Measurements from ENCODE around the gene PLOD3.
A peak's percentile ranks its signal among the peaks of the same experiment; 100 is the strongest.
"Not testable (repeated sequence)": the region's sequence is repeated elsewhere in the genome, so short reads cannot be mapped to it uniquely, and the experiment has no call there.

PLOD3 gene

DNA sequence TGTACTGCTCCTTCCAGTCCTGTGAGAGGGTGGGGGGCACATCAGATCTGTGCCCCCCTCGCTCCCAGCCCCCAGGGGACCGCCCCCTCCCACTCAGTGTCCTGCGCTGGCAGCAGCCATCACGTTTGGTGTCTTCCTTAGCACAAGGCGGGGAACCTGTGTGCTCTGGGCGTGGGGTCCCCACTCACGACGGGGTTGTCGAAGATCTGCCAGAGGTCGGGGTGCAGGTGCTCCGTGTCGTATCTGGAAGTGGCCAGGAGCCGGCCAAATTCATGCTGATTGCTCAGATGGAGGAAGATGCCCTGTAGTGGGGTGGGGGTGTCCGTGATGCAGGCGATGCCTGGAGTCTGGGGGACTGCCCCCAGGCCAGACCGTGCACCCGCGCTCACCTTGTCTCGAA lies 7.2 kb downstream of the PLOD3 start:
- no peak for DNase-seq (ENCODE audit: low spot score)

DNA sequence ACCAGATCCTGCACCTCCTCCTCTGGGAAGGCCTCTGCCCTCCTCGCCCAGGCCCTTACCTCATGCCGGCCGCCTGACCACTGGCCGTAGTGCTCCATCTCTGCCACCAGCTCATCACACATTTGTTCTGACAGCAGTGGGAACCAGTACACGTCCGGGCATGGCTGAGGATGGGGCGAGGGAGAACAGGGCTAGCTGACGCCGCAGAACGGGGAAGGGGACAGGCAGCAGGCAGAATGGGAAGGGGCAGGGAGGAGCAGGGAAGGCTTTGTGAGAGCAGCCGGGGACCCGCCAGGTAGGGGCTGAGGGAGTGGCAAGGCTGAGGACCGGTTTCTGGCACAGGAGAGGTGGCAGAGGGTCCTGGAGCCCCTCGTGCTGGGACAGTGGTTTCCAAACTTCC lies 8.6 kb downstream of the PLOD3 start:
- DNase-seq (ENCODE audit: low spot score) = no peak

DNA sequence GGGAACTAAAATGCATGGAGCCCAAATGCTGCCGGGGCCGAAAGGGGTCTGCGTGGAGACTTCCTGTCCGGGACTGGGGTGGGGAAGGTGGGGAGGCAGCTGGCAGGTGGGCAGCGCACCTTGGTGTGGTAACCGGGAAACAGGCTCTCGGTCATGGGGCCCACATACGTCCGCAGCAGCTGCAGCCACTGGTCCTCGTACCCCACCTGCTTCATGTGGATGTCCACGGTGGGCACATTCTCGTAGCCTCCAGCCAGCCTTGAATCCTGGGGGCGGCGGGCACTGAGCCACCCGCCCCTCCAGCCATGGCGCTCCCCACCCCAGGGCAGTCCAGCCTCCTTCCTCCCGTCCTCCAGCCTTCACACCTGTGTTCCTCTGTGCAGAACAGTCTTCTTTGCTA lies 9.9 kb downstream of the PLOD3 start:
- no peak for DNase-seq (ENCODE audit: low spot score)

DNA sequence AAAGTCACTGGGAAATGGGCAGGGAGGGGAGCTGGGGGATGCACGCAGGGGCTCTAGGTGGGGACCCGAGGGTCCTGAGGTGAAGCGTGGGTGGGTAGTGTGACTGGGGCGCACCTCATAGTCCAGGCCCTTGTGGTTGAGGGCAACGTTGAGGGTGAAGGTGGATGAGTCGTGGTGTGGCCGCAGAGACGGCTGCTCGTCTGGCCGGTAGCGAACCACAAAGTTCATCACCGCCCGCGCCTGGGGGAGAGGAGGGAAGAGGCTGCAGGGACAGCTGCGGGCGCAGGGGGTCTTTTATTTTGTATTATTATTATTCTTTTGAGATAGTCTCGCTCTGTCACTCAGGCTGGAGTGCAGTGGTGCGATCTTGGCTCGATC lies 10.7 kb downstream of the PLOD3 start:
- no peak for DNase-seq (ENCODE audit: low spot score)

DNA sequence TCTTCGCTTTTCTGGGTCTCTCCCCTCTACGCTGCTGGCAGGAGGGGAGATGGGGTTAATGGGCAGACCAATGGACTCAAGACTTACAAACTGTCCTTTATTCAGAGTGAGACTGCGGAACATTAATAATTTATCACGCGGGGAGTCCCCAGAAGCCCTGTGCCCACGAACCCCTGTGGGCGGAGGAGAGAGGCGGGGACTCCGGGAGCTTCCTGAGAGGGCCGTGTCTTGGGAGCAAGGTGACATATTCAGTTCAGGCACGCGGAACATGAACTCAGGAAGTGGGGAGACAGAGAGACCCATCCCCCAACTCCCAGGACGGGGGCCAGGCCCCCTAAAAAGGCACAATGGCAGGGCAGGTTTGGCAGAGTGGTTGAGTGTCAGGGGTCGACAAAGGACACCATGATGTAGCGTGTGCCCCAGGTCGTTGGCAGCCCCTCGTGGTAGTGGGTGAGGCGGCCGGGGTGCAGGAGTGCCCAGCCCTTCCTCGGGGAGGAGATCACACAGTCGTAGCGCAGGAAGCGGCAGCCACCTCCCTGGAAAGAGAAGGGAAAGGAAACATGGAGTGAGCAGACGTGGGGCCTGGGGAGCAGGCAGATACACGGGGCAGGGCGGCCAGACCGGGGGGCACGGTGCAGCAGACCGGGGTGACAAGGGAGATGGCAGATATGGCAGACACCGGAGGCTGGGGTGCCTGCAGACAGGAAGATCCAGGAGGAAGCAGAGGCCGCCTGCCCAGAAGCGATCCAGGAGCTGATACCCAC lies 11.3 kb downstream of the PLOD3 start:
- DNase-seq (ENCODE audit: low spot score) = no peak

DNA sequence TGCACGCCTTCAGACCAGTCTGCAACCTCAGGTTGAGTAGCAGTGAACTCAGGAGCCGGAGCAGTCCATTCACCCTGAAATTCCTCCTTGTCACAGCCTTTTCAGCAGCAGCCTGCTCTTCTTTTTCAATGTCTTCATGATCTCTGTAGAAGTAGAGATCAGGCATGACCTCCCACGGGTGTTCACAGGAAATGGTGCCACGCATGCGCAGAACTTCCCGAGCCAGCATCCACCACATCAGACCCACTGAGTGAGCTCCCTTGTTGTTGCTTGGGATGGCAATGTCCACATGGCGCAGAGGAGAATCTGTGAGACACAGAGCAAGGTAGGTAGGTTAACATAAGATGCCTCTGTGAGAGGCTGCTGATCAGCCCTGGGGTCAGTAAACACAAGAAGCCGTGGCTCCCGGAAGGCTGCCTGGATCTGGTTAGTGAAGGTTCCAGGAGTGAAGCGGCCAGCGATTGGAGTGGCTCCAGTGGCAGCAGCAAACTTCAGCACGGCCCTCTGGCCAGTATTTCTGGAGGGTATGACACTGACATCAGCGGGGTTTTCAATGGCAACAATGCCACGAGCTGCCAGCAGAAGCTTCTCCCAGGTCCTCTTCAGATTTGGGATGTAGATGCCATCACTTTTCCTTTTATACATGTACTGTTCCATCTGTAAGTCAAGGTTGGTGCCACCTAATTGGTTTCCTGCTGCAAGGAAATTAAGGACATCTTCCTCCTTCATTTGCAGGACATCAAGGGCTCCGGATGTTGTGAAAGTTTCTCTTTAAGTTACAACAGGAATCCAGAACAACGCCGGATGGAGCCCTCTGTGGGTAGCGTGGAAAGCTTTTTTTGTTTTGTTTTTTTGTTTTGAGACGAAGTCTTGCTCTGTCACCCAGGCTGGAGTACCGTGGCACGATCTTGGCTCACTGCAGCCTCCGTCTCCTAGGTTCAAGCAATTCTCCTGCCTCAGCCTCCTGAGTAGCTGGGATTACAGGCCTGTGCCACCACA lies 13.3 kb downstream of the PLOD3 start:
- not testable (repeated sequence) for DNase-seq (ENCODE audit: low spot score)

DNA sequence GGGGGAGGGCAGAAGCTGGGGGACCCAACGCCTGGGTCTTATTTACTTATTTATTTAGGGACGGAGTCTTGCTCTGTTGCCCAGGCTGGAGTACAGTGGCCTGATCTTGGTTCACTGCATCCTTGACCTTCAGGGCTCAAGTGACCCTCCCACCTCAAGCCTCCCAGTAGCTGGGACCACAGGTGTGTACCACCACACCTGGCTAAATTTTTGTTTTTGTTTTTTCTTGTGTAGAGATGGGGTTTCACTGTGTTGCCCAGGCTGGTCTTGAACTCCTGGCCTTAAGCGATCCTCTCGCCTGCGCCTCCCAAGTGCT lies 14.8 kb downstream of the PLOD3 start:
- DNase-seq (ENCODE audit: low spot score) = no peak

DNA sequence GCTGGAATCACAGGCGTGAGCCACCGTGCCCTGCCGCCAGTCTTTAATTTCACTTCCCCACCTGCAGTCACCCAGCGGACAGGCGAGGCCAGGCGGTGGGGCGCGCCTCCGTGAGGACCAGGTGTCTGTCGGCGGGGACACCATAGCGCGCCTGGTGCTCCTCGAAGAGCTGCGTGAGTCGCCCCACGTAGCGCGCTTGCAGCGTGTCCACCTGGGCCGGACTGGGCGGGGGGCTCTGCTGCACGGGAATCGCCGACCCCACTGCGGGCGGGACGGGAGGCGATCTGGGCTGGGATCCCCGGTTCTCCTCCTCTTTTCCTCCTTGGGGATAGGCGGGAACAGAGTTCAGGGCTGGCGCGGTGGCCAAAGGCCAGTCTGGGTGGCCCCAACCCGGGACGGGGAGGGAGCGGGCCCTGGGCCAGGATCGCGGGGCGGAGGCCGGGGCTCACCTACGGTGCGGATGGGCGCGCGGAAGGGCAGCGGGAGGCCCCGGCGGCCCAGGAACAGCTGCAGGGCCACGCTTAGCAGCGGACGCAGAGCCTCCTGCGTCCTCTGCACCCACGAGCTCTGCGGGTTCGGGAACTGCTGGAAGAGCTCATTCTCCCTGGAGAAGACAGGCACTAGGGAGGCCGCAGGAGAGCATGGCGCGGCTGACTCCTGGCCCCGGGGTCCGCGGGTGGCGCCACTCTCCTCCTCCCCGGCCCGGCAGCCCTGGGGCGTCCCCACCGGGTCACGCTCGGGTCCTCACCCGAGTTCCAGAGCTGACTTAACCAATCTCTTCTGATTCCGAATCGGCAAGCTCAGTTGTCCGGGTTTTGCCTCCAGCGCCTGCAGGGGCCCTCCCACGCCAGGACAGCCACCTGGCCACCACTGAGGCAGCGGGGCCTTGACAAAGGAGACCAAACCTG lies 15.4 kb downstream of the PLOD3 start:
- no peak for DNase-seq (ENCODE audit: low spot score)

DNA sequence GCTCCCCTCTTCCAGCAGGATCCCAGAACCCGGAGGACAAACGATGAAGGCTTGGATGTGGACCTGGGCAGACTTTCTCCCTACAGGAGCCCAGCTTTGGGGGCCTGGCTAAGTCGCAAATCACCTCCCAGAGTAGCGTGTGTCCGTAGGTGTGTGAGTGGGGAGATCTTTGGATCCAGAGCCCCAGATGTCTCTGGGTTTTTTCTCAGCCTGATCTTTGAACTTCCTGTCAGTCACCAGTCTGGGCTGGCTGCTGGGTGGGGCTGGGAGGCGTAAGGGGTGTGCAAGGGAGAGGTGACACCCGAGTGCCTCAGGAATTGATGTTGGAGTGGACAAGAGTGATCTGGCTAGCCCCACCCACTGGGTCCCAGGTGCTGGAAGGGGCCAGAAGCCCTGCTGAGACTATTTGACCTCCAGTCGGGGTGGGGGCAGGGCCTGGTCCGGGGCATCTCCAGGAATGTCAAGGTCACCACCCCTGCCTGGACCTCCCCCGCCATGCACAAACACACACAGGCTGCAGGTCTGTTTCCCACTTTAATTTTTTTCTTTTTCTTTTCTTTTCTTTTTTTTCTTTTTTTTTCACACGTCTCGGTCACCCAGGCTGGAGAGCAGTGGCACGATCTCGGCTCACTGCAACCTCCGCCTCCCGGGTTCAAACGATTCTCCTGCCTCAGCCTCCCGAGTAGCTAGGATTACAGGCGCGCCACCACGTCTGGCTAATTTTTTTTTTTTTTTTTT lies 16.4 kb downstream of the PLOD3 start, which contains the start of gene MOGAT3:
TSS of gene MOGAT3 (minus strand) at position 175 of the 738 bp plus-strand sequence. CDS start 182 bp downstream, outside the sequence.
- no peak for DNase-seq (ENCODE audit: low spot score)

DNA sequence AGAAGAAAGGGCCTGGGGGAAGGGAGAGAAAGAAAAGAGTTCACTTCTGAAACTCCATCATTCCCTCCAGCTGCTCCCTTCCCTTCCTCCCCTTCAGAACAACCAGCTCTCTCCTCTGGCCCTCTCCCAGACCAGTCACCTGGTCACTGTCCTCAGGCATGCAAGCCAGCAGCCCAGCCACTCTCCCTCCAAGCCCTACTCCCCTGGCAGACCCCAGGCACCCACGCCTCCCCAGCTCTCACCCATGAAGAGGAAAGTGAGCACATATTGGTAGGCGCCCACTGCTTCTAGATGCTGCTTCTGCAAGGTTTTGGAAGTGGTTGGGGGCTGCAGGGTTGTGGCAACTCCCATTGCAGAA lies 16.9 kb downstream of the PLOD3 start:
- no peak for DNase-seq (ENCODE audit: low spot score)

DNA sequence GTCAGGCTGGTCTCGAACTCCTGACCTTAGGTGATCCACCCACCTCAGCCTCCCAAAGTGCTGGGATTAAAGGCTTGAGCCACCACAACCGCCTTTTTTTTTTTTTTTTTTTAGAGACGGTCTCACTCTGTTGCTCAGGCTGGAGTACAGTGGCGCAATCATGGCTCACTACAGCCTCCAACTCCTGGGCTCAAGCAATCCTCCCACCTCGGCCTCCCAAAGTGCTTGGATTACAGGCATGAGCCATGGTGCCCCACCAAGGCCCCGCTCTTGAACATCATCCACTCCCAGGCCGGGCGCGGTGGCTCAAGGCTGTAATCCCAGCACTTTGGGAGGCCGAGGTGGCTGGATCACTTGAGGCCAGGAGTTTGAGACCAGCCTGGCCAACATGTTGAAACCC lies 17.9 kb downstream of the PLOD3 start:
- not testable (repeated sequence) for DNase-seq (ENCODE audit: low spot score)

DNA sequence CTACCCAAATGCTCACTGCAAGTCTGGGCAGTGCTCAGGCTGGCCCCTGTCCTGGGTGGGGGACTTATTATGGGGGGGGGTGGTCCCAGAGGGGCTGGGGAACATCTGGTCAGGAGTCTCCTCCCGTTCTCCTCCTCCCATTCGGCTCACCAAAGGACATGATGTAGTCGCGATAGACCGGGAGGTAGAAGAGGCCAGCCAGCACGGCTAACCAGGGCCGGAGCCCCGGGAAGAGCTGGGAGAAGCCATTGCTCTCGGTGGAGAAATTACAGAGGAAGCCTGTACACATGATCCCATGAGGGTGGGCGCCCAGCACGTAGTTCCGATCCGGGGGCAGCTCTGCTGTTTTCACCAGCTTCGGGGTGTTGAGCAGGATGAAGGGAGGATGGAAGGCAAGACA lies 18.9 kb downstream of the PLOD3 start:
- no peak for DNase-seq (ENCODE audit: low spot score)

DNA sequence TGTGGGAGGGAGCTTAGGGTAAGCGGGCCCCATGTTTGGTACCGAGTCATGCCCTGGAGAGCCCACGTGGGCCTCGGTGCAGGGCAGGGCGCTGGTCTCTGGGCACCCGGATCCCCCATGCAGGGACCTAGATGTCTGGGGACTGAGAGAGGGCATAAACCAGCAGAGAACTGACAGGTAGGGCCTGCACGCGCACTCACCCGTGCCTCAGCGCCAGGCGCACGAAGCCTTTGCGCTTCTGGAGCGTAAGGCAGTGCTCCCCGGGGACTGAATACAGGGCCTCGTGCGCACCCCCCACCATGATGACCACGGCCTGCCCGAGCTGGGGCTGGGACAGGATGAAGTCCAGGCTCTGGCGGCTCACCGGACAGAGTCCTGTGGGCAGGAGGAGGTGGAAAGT lies 19.4 kb downstream of the PLOD3 start:
- DNase-seq (ENCODE audit: low spot score) = no peak

DNA sequence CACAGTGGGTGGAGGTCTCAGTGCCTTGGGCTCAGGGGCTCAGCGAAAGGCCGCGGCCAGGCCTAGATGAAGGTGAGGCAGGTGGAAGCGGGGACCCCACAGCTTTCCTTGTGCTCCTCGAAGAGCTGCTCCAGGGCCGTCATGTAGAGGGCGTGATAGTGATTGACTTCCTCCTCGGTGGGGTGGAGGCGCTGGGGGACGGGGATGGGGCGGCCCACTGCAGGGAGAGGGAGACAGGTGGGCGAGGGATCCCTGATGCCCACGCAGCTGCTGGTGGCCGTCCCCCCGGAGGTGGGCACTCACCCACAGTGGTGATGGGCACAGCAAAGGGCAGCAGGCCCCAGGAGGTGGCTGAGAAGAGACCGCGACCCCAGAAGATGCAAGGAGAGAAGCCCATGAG lies 21.5 kb downstream of the PLOD3 start:
- no peak for DNase-seq (ENCODE audit: low spot score)

DNA sequence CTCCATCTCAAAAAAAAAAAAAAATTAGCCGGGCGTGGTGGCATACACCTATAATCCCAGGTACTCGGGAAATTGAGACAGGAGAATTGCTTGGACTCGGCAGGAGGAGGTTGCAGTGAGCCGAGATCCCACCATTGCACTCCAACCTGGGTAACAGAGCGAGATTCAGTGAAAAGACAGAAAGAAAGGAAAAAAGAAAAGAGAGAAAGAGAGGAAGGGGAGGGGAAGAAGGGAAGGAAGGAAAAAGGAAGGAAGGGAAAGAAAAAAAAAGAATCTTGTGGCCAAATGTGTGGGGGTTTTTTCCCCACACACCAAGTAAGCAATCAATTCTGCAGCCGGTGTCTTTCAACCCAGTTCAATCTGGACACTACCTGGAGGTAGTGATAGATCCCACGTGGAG lies 28.3 kb downstream of the PLOD3 start:
- DNase-seq (ENCODE audit: low spot score) = no peak

DNA sequence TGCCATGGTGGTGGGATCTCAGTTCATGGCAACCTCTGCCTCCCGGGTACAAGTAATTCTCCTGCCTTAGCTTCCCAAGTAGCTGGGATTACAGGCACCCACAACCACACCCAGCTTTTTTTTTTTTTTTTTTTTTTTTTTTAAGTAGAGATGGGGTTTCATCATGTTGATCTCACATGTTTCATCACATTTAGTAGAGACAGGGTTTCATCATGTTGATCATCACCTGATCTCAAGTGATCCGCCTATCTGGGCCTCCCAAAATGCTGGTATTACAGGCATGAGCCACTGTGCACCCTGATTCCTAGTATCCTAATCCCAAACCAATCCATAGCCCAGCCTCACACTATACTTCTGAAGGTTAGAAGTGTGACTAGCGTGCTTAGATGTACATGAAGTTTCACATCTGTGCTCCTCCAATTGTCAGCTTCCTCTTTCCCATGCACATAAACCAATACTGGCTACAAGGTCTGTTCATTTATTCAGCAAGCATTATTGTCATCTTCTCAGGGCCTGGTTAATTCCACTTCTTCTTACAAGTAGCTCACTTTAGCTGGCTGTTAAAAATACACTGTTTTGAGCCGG lies 30.4 kb downstream of the PLOD3 start:
- no peak for DNase-seq (ENCODE audit: low spot score)

DNA sequence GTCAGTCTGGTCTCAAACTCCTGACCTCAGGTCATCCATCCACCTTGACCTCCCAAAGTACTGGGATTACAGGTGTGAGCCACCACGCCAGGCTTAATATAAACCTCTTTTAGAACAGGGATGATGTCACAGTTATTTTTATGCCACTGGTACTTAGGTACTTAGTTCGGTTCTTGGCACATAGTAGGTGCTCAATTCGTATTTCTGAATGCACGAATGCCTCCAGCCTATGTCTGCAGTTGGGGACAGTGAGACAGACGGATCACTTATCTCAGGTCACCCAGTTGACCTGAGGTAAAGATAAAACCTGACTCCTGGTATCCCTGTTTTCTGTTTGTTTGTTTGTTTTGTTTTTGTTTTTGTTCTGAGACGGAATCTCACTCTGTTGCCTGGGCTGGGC lies 31.2 kb downstream of the PLOD3 start:
- no peak for DNase-seq (ENCODE audit: low spot score)

DNA sequence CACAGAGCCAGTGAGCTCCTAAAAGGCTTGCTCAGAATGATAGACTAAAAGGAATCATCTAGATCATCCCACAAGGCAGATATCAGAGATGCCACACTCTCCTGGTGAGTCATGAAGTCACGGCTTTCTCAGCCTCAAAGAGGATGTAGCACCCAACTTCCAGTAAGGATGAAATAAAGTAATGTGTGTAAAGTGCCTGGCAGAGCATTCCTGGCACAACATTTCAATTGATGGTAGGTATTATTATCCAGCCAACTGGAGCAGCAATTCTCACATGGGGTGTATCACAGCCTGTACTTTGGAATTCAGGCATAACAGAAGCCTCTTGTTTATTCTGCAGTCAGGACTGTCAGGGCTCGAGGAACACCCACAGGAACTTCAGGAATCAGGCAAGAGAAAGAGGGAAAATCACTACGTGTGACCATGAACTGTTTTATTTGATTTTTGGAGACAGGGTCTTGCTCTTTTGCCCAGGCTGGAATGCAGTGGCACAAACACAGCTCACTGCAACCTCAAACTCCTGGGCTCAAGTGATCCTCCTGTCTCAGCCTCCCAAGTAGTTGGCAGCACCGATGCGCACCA lies 32.0 kb downstream of the PLOD3 start:
- peak; percentile 97 for DNase-seq (ENCODE audit: low spot score)

DNA sequence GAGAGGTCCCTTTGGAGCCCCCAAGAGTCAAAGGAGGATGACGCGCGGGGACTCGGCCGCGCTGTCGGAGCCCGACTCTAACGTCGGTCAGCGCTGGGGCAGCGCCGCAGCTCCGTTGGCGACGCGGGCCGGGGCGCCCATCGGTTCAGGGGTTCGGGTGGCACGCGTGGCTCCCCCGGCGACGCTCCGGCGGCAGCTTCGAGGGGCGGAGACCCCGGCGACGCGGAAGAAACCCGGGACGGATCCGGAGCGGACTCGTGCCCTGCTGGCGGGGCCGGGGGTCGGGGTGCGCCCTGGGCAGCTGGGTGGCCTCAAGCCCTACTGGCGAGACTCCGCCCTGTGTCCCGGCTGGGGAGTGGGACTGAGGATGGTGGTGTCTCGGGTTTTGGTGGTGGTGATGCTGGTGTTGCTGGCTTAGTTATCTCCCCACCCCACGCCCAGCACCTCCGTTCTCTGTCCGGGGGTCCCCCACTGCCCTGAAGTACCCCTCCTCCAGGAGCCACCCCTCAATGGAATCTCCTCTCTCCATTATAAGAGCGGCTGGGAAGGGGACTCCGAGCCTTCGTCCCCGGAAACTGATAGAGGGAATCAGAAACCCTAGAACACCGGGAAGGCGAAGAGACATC lies 37.1 kb downstream of the PLOD3 start, which contains the start of gene NAT16:
TSS of gene NAT16 (minus strand) at position 164 of the 626 bp plus-strand sequence. CDS start 5,486 bp downstream, outside the sequence.
- no peak for DNase-seq (ENCODE audit: low spot score)

DNA sequence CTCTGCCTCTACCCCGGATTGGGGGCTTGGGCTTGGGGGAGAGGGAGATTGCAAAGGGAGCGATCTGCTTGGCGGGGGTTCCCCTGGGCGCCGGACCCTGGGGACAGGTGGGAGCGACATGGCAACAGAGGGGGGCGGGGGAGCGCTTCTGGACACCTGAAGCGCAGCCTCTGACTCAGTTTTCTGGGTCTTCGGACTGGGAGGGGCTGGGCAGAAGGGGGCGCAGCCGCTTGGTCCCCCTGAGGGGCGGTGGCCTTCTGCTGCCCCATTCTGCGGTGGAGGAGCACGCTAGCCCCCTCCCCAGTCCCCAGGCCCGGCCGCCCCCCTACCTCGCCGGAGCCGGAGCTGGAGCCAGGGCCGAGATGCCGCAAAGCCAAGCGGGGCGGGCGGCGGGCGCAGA lies 37.7 kb downstream of the PLOD3 start:
- no peak for DNase-seq (ENCODE audit: low spot score)
